NOMO-1 treated with DMSO at 0.1 percent for 48 hours (cell line): Measurements from ENCODE around the gene CELF6.
A peak's percentile ranks its signal among the peaks of the same experiment; 100 is the strongest.

ENCODE experiments used
- DNase-seq: peaks from one replicate; lab custom pipeline; 2025; ENCODE audit not compliant: unreplicated experiment; lab: John Stamatoyannopoulos, UW

CELF6 gene

DNA sequence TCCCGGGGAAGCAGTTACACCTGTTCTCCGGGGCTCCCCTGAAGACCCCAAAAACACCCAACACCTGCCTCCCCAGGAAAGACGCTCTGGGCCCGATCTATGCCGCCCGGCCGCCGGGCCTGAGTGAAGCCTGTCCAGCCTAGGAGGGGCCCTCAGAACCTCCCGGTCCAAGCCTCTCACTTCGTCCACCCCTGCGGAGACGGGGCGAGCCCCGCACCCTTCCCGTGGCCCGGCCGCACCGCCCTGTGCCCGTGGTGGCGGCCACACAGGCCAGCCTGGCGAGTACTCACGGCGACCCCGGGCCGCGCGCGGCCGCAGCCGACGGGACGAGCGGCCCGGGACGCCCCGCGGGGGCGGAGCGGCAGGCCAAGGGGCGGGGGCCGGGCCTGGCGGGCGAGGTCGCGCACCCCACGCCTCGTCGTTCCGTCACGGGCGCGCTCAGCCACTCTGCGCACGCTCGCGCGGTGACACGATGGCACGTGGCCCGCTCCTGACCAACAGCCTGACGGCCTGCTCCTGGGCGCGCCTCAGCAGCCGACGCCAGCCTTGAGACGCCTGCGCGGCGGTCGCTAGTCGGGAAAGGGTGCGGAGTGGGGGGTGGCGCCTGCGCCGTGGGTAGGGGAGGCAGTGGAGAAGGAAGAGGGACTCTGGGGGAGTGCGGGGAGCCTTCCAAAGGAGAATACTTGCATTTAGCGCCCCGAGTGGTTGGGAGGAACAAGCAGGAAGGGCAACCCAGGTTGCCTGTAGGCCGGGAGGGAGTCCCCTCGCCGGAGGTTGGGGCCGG, 47.6 kb downstream of the CELF6 start, which contains the start of gene PARP6:
Gene PARP6, minus strand, starts transcription at position 342 of the 784 bp plus-strand sequence. CDS start 5,077 bp downstream, outside the sequence.
- DNase-seq, result peak; percentile 98

DNA sequence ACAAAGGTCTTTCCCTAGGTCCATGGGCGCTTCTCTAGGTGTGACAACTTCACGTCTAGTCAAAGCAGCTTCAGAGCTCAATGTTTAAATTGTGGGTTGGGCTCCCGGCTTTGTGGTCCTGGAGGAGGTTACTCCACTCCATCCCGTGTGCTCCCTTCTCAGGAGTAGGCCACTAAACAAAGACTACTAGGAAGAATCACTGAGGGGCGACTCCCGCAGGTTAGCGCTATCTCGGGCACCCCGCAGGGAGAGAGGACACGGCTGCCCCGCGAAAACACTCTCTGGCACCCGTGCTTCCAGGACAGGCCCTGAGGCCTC, 48.1 kb downstream of the CELF6 start:
- no peak for DNase-seq

DNA sequence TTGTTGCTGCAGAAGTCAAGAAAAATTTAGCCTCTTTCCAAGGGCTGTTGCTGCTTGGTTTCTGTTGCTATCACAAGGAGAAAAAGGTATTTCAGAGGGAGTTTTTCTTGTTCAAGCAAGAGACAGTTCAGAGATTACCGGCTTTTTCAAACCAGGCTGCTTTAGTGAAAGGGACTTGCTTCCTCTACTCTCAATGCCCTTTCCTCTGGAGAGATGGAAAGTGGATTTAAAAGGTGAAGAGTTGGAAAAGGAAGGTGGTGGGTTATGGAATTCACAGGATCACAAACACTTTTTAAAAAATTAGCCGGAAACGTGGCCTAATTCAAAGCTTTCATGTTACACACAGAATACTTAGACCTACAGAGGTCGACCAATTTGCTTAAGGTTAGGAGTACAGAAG, 48.7 kb downstream of the CELF6 start:
- DNase-seq, result no peak

DNA sequence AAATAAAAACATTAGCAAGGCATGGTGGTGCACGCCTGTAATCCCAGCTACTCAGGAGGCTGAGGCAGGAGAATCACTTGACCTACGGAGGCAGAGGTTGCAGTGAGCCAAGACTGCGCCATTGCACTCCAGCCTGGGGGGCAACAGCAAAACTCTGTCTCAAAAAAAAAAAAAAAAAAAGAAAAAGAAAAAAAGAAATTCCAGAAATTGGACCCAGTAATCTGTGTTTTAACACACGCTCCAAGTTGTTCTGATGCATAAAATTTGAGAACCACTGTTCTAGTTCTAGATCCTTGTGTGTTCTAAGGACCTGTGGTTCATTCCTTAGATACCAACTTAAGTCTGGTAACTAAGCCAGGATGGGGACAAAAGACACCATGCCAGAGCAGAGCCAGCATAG, 50.2 kb downstream of the CELF6 start:
- no peak for DNase-seq

DNA sequence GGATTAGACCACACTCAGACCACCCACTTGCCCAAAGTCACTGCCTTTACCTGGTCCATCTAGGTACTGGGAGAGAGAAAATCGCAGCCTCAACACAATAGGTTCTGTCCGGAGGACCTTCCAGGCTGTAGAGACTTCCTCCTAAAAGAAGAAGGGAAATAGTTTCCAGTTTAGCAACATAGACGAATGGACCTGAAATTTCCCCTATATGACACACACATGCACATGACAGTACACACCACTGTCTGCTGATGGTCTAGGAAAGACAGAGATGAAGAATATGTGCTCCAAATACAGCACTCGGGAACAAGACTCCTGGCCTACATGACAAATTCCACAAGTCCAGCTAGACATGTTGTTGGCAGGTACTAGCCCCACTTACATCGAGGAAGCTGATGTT, 54.9 kb downstream of the CELF6 start:
- no peak for DNase-seq

DNA sequence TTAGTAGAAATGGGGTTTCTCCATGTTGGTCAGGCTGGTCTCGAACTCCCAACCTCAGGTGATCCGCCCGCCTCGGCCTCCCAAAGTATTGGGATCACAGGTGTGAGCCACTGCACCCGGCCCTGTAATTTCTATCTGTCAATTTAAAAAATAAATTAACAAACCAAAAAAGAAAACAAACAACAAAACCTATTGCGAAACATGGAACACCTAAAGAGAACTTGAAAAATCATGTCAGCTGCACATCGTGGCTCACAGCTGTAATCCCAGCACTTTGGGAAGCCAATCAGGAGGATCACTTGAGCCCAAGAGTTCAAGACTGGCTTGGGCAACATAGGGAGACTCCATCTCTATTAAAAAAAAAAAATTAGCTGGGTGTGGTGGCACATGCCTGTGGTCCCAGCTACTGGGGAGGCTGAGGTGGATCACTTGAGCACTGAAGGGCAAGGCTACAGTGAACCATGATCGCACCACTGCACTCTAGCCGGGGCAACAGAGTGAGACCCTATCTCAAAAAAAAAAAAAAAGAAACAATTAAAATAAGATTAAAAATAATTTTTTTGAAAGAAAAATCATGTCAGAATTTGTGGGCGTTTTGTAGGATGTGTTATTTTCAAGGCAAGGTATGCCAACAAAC, 67.2 kb downstream of the CELF6 start:
- DNase-seq, result no peak

DNA sequence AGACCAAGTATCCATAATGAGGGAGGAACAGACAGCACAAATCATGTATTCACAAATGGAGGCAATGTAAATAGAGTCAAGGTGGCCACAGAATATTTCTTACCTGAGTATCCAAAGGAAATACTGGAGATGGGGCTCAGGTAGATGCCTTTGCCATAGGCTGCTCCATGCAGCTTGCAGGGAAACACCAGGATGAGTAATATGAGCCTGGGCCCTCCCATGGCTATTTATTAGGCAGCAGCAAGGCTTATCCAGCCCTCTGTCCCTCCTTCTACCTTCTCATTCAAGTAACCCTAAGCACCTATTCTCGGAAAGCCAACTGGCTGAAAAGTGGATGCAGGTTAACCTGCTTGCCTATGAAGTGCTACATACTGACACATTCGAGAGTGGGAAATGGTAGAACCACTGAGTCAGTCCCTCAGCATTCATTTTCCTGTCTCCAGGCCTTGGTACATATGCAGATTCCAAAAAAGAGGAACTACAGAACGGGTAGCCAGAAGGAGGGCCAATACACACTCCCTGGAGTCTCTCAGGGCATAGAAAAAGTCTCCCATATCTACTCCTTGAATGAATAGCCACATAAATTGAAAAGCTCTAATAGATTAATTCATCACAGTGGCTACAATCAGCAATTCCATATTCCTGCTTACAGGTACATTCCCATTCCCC, 70.7 kb downstream of the CELF6 start:
- DNase-seq, result no peak

DNA sequence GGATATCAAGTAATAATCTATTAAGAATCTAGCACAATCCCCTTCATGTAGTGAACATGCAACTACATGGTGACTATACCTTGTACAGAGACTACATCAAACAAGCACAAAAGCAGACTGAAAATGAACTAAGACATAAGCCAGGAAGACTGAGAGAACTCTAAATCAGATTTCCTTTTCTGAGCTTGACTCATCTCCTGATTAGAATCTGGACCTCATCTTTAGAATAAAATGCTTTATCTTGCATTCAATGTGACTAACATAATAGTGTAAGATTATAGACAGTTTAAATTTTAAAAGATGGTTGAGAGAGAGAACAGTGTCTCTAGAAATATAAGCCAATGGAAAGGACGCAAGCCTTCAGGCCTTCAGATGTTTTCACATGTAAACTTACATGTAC, 71.4 kb downstream of the CELF6 start:
- no peak for DNase-seq

DNA sequence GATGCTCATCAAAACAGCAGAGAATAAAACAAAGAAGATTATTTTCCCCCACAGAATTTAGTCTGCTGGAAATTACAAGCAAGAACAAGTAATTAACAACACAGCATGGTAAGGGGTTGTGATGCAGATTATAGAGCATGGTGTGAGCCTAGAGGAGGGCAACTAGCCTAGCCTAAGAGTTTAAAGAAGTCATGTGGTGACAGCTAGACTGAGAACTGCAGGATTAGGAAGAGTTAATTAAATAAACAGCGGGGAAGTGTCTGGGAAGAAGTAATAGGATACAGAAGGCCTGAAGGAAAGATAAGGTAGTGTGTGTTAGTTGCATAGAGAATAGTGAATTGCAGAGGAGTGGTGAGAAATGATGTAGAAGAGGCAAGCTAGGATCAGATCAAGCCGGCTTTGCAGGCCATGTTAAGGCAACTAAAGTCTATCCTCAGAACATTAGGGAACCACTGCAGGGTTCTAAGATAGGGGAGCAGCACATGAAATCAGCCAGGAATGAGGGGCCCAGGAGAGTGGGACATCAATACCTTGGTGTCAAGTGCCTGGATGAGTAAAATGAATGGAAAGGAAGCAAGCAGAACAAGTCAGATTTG, 77.1 kb downstream of the CELF6 start:
- DNase-seq, result no peak

DNA sequence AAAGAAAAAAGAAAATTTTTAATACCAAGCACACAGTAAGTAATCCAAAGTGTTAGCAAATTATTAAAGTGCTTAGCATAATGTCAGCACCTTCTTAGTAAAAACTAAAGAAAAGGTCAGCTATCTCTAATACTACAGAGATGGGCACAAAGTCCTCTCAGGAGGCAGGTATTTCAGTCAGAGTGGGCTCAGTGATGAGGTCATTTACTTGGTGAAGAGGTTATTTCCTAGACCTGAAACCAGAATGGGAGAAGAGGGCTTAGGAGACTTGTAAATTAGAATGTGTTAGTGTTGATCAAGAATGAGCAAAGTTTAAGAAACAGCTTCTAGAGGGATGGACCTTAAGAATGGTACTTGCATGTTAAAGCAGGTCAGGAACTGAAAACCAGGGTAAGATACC, 80.3 kb downstream of the CELF6 start:
- no peak for DNase-seq

DNA sequence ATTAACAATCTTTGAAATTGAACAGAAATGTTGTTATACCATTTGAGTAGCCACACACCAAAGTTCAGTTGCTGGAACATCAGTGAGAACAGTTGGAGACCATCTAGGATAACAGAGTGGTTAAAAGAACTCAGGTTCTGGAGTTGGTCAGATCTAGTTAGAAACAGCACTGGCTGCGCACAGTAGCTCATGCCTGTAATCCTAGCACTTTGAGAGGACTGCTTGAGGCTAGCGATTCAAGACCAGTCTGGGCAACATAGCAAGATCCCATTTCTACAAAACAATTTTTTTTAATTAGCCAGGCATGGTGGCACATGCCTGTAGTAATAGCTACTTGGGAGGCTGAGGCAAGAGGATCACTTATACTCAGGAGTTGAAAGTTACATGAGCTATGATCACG, 81.4 kb downstream of the CELF6 start:
- DNase-seq, result no peak

DNA sequence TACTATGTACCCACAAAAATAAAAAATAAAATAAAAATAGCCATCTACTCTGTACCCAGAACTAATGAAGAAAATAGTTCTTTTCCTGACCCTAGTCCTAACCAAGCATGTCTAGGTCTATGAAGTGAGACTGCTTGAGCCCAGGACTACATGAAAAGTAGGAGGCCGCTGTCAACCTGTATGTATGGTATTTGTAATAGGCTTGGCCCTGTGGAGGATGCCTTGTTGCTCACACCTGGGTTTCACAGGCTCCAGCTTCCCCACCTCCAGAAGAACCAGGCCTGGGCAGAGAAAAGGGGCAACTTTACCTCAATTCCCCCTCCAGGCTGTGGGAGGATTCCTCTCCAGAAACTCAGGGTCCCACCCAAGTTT, 82.1 kb downstream of the CELF6 start:
- no peak for DNase-seq

DNA sequence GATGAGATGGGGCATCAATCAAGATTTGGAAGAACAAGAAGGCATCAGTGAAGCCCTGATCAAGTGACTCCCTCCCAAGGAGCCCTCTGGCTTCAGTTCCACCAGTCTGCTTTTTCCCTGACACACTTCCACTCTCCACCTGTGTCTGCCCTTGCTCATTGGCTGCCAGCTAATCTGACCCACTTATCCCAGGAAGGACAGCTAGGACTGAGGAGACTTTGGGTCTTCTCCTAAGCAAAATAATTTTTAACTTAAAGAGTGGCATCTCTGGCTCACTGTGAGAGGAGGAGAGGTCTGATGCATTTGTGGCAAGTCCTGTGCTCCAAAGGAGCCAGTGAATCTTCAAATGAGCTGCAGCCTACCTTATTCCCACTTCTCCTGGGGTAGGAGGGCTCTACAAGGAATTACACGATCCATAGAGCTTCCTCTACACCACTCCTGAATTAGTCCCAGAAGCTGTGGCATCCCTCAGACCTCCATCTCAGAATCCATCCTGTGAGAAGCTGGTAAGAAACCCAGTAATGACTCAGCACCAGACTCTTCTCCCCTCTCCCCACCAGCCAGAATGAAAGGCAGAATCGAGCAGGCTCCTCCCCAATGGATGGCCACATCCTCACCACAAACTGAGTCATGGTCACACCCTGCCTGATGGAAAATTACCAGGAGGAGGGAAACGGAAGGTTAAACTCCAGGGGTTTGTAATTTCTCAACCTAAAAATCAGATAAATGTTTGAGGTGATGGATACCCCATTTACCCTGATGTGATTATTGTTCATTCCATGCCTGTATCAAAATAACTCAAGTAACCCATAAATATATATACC, 82.7 kb downstream of the CELF6 start:
- peak; percentile 95 for DNase-seq

DNA sequence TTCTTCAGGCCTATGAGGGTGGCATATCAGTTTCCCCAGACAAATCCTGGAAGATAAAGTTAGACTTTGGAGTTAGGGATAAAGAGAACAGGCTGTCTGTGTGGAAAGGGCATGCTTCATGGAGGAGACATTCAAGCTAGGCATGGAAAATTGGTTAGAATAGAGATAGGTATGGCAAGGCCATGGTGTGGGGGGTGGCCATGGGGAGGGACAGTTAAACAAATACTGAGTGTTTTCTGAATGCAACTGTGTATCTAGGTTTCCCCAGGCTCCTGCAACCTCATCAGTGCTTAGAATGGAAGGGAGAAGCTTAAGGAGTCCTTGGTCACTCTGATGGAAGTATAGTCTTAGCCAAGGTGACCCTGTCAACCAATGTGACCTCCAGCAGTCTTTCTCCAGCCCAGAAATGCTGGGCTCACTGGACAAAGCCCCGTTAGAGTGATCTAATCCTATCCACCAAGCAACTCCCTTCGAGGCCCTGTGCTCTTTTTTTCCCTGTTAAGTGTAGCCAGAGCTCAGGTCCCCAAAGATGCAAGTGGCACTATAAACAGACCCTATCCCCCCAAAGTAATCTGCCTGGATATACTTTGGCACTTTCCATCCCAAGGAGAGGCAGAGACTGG, 83.5 kb downstream of the CELF6 start:
- no peak for DNase-seq

DNA sequence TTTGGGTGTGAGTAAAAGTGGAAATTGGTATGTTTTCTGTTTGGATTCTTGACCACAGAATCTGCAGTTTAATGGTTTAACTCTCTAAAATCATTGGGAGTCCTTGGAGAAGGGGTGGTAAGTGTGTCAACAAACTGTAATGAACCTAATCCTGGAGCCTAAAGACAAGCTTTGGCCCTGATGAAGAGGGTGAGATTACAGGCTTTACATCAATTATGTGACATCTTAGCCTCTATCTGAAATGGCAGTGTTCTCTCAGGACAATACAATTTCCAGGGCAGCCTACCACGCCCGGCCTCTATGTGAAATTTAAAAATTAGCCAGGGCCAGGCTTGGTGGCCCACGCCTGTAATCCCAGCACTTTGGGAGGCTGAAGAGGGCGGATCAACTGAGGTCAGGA, 84.7 kb downstream of the CELF6 start:
- DNase-seq, result no peak
